ENCODE results near the gene SGSH.
"Not testable (repeated sequence)": the region's sequence is repeated elsewhere in the genome, so short reads cannot be mapped to it uniquely, and the experiment has no call there.

SGSH gene

GRCh38 chr17:80209765-80210164, 10.4 kb downstream of the SGSH start:
- DNase-seq = no peak

DNA sequence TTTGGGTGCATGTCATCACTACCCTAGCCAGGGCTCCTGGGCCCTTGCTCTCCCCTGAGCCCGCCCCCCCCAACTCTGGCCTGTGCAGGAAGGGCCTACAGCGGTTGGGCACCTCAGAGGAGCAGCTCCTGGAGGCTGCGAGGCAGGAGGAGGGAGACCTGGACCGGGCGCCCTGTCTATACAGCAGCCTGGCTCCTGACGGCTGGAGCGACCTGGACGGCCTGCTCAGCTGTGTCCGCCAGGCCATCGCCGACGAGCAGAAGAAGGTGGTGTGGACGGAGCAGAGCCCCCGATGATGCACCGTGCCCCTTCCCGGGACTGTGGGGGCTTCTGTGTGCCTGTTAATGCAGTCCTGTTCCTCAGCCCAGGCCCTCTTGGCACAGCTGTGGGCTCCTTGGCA, 12.1 kb downstream of the SGSH start:
- no peak for DNase-seq

- no peak for DNase-seq
Observed at GRCh38 chr17:80205811-80206210, 14.3 kb downstream of the SGSH start.

DNA sequence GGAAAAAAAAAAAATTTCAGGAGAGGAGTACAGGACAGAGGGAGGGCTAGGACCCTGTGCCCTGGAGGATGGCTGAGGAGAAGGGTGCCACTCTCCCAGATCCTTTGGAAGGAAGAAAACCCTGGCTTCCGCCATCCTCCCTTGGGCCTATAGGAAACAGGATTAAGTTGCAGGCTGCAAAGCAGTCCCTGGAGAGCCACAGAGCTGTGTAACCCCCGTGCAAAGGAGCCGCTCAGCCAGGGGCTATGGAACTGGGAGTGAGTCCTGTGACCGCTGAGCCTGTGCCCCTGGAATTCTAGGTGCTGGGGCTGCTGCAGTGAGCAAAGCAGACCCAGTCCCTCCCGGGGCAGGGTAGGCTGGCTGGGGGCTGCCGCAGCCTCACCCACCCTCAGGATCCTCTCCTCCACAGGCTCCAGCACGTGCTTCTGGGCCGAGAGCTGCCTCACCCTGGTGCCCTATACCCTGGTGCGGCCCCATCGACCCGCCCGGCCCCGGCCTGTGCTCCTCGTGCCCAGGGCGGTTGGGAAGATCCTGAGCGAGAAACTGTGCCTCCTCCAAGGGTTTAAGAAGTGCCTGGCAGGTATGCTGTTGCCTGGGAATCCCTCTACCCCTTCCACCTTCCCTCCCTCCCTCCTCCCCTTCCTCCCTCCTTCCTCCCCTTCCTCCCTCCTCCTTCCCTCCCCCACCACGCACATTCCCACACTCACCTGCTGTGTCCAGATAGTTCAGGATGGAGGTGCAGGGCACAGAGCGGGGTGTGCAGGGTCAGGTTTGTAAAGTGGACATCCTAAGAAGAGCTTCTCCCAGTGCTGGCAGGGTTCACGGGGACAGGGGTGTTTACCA, 15.3 kb downstream of the SGSH start:
- no peak for DNase-seq

DNA sequence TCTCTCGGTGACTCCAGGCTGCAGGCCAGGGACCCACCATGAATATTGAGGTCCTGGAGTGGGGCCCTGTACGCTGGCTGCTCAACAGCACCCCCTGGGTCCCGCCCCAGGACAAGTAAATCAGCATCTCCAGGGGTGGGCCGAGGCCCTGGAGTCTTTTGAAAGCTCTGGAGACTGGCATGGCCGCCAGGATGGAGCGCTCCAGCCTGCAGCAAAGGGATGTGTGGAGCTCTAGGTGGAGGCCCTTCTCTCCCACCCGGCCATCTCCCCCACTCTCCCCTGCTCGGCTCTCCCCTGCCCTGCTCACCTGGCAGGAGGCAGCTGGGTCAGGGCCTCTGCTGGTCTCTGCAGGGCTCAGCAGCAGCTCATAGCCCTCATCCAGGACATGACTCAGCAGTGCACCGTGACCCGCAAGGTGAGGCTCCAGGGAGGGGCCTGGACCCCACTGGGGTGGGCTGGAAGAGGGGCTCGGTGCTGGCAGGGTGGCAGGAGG, 16.6 kb downstream of the SGSH start:
- DNase-seq = no peak

DNA sequence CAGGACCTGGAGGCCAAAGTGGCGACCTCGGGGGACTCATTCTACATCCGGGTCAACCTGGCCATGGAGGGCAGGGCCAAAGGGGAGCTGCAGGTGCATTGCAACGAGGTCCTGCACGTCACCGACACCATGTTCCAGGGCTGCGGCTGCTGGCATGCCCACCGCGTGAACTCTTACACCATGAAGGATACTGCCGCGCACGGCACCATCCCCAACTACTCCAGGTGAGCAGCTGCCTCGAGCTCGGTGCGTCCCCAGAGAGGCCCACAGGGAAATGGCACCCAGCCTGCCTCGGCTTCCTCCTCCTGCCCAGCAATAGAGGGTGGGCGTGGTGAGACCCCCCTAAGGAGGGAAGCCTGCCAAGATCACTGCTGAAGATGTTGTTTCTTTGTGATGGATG, 17.9 kb downstream of the SGSH start:
- DNase-seq = no peak

GRCh38 chr17:80201446-80201845, 18.7 kb downstream of the SGSH start:
- DNase-seq = no peak

- DNase-seq = not testable (repeated sequence)
Observed at GRCh38 chr17:80199295-80199694, 20.8 kb downstream of the SGSH start.

GRCh38 chr17:80198144-80198661, 21.9 kb downstream of the SGSH start:
- no peak for DNase-seq

GRCh38 chr17:80196652-80197051, 23.5 kb downstream of the SGSH start:
- no peak for DNase-seq

GRCh38 chr17:80195671-80196529, 24.2 kb downstream of the SGSH start:
- no peak for DNase-seq

DNA sequence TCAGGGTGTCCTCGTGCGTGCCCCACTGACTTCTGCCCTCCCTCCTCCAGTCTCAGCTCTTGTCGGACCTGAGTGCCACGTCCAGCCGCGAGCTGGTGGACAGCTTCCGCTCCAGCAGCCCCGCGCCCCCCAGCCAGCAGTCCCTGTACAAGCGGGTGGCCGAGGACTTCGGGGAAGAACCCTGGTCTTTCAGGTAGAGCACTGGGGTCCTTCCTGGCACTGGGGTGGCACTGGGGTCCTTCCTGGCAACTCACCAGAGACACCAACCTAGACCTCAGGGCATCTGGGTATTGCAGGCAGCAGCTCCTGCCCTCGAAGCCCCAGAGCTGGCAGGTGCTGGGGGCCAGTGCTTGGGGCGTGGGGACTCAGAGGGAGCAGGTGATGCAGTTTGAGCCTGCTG, 25.0 kb downstream of the SGSH start:
- no peak for DNase-seq

DNA sequence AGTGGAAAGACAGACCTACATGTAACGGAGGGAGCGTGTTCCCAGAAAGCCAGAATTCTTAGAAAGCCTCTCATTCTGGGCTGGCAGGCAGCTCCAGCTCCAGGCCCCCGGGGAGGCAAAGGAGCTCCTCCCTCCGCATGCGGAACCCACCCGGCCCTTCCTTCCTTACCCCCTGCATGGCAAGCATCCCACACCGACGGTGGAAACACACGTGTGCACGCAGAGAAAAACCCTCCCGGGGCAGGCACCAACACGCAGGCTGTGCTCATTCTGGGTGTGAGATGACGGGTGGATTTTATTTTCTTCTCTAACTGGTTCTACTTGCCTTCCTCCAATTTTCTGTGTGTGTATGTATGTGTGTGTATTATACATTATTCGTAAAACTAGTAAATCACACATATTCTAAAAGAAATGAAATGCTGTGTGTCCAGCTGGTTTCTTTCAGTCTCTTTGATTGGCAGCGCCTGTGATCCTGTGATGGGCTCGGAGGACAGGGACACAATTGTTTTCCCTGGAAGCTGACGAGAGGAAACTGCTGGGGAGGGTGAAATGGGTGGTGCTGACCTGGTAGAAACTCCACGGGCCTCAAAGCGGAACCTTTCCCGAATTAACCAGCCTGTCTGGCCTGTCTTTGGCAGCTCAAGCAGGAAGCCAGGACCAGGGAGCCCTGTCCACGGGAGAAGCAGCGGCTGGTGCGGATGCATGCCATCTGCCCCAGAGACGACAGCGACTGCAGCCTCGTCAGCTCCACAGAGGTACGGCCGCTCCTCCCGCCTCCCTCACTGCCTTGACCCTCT, 28.1 kb downstream of the SGSH start:
- no peak for DNase-seq

DNA sequence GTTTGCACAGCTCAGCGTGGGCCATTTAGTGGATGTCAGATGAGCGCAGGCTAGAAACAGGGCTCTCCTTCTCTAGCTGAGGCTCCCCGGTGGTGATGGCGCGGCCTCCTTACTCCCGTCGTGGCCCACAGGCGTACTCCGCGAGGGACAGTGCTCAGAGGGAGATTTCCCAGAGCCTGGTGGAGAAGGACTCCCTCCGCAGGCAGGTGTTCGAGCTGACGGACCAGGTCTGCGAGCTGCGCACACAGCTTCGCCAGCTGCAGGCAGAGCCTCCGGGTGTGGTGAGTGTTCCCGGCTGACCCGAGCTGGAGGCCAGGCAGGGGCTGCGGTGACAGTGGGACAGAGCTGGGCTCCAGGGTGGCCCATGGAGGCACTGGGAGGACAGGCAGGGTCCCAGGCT, 28.9 kb downstream of the SGSH start:
- DNase-seq = no peak

GRCh38 chr17:80190716-80191115, 29.4 kb downstream of the SGSH start:
- DNase-seq = no peak

DNA sequence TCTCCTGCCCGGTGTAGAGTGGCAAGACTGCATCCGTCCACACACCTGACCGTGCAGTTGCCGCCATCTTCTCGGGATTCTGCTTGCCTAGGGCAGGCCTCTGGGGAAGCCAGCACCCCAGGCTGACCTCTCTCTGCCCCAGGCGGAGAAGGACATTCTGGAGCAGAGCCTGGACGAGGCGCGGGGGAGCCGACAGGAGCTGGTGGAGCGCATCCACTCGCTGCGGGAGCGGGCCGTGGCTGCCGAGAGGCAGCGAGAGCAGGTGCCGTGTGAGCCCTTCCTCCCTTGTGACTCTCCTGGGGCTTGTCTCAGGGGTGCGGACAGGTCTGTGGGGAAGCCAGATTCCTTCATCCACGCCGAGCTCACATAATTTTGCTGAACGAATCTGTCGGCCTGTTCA, 30.5 kb downstream of the SGSH start:
- no peak for DNase-seq

DNA sequence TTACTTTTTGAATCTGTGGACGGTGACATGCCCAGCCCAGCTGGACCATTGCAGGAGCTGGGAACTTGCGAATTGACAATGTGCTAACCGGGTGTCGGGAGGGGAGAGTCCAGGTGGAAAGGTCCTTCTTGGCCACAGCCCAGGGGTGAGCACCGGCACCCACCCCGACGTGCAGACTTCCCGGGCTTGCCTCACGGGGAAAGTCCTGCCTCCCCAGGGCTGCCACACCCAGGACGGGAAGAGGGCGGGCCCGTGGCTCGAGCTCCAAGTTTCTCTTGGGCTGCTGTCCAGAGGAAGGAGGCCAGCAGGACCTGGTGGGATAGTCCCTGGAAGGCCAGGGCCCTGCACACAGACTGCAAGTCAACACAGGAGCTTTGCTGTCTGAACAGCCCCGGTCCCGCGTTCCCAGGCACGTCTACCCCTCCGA, 32.6 kb downstream of the SGSH start:
- DNase-seq = no peak

DNA sequence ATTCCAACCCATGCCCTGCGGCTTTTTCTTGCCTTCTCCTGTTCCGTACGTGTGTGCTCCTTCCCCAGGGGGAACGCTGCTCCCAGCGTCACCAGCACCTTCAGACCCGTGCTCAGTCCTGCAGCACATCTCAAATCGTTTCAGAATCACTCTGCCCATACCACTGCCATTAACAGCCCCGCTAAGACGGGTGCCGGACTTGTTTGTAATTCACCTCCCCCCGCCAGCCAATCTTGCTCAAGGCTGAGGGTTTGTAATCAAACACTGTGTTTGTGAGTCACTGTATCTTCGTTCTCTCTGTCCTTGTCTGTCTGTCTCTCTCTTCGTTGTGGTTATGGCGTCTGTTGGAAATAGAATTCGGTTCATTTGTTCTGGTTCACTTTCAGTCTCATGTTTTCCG, 33.0 kb downstream of the SGSH start:
- no peak for DNase-seq

DNA sequence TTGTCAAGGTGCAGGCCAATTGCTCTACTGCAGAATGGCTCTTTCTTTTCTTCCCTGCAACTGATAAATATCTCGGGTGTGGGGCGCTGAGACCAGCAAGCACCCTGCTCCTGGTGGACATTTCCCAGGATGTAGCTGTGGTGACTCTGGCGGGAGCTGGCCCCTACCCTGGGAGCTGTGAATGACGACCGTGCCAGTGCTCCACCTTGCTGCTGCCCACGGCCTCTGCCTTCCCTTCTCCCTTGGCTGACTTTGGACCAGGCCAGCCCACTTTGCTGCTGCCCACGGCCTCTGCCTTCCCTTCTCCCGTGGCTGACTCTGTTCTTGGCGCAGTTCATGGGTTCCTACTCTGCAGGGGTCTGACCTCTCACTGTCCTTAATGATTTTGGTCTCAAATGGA, 34.2 kb downstream of the SGSH start:
- no peak for DNase-seq

DNA sequence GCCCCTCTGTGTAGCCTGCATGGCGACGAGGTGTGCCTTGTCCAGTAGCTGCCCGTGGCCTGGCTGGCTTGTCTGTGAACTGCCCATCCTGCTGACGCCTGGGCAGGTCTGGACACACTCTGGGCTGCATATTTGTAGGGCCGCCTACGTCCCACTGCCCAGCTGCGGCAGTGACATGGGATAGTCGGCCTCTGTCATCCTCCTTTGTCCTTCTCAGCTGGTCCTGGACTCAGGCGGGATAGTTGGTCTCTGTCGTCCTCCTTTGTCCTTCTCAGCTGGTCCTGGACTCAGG, 35.8 kb downstream of the SGSH start:
- DNase-seq = no peak

- no peak for DNase-seq
Observed at GRCh38 chr17:80183581-80184422, 36.3 kb downstream of the SGSH start.

DNA sequence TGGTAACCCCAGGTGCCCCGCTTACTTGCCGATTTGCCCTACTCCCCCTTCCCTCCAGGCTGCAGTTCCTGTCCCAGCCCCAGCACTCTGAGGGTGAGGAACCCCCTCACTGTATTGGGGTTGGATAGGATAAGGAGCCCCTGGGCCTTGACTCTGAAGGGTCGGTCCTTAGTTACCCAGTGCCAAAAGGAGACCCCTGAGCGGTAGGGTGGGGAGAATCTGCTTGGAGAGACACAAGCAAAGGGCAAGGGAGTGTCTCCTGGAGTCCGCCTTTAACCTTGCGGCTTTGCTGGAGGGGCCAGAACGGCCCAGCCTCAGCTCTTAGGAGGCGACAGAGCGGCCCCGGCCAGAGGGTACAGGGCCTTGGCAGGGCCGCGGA, 37.3 kb downstream of the SGSH start:
- DNase-seq = no peak
